ENCODE measurements around the gene PDPK1.
"Not testable (repeated sequence)": the region's sequence is repeated elsewhere in the genome, so short reads cannot be mapped to it uniquely, and the experiment has no call there.

Gene PDPK1

DNA sequence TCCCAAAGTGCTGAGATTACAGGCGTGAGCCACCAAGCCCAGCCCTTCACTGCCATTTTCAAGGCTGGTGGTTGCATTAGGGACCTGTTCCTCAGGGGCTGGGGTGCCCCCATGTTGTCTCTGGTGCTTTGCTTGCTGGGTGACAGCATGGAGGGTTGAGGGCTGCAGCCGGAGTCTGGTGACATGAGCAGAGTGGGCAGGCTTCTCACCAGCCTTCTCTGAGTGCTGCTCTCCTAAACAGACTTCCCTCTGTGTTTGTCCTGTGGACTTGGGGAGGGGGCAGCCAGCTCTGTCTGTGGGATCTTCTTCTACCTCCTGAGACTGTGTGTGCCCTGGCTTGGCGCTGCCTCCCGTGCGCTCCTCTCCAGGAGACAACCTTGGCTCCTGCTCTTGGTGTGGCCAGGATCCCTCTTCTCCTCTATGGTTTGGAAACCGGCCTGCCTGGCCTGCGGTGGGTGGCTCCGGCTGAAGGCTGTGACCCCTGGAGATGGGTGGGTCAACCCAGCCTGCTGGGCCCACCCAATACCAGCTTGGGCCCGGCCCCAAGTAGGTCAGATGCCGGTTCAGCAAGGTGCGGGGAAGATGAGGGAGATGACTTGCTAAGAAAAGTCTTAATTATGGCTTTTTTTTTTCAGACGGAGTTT lies 72.1 kb downstream of the PDPK1 start:
- DNase-seq: no peak

DNA sequence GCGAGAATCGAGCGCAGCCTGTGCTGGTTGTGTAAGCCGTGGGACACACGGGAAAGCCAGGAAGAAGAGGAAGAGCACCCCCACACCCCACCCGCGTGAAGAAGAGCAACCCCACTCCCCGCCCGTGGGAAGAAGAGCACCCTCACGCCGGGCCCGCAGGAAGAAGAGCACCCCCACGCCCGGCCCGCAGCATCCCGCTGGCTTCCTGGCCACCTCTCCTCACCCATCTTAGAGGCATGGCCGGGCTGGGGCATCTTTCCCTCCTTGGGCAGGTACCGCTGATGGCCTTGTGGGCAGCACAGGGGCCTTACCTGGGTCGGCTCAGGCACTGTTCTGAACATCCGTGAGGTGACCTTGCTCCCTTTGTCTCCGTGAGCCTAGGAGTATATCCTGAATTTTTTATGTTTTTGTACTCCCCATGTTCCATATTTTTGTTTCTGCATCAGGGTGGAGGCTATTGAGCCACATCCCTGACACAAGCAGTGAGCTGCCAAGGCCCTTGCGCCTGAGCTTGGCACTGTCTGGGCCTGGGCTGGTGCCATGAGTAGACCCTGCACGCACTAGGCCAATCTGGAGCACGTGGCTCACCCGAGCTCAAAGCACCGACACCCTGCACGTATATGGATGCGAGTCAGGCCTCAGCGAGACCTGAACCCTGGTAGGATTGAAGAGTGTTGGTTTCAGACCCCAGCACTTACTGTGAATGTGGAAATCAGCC lies 73.1 kb downstream of the PDPK1 start:
- DNase-seq: no peak

GRCh38 chr16:2611499-2611862 lies 73.7 kb downstream of the PDPK1 start:
- DNase-seq: no peak

- DNase-seq: not testable (repeated sequence)
Measured at GRCh38 chr16:2611877-2612276, 74.1 kb downstream of the PDPK1 start.

DNA sequence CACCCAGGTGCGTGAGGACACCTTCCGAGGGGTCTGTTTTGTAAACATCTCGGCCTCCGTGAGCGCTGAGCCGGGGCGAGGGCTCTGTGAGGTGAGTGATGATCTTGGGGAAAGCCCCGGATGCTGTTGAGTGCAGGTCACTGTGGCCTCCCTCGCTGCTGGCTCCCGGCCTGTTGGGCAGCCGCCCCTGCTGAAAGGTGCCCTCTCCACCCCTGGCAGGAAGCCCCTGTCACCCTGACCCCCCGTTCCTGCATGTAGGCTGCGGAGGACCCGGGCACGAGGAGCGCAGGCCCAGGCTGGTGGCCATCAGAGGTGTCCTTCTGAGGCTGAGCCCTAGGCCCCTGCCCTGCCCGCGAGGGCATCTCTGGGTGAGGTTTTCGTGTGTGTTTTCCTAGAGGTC lies 75.4 kb downstream of the PDPK1 start:
- not testable (repeated sequence) for DNase-seq

GRCh38 chr16:2614761-2615191 lies 77.0 kb downstream of the PDPK1 start:
- DNase-seq: no peak

- not testable (repeated sequence) for DNase-seq
Measured at GRCh38 chr16:2618964-2619363, 81.1 kb downstream of the PDPK1 start.

- not testable (repeated sequence) for DNase-seq
Measured at GRCh38 chr16:2619628-2620027, 81.8 kb downstream of the PDPK1 start.

GRCh38 chr16:2620870-2621269 lies 83.0 kb downstream of the PDPK1 start:
- not testable (repeated sequence) for DNase-seq

GRCh38 chr16:2621395-2621794 lies 83.6 kb downstream of the PDPK1 start:
- not testable (repeated sequence) for DNase-seq

- not testable (repeated sequence) for DNase-seq
Measured at GRCh38 chr16:2627075-2627474, 89.3 kb downstream of the PDPK1 start.

GRCh38 chr16:2631203-2631602 lies 93.4 kb downstream of the PDPK1 start:
- not testable (repeated sequence) for DNase-seq

DNA sequence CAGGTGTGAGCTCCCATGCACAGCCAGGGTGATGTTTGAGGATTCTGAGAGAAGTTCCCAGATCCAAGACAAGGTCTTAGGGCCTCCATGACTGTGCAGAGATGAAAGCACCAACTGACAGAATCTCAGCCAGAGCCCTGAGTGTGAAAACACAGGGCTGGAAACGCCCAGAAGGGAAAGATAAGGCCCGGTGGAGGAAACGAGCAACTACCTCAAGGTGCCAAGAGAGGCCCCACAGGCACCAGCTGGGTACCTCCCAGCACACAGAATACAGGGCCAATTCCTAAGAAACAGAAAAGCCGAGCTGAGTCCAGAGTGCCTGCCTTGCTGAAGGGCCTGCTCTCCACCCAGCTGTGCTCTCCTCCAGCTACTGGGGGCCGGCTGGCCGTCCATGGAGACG lies 94.5 kb downstream of the PDPK1 start:
- not testable (repeated sequence) for DNase-seq

- DNase-seq: not testable (repeated sequence)
Measured at GRCh38 chr16:2639071-2639721, 101.4 kb downstream of the PDPK1 start.

DNA sequence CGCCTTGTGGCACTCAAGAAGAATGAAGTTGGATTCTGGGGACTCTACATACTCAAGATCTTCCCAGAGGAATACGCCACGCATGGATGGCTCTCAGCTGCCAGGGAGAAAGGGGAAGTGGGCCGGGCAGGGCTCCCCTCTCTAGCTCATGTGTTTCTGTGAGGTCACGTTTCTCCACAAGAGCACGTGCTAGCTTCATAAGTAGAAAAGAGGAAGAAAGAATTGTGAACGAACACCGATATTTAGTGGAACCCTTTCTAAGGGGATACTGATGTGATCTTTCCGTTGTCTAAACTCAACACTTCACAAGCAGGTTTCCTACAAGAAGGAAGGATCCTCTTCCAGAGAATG lies 101.9 kb downstream of the PDPK1 start:
- not testable (repeated sequence) for DNase-seq

DNA sequence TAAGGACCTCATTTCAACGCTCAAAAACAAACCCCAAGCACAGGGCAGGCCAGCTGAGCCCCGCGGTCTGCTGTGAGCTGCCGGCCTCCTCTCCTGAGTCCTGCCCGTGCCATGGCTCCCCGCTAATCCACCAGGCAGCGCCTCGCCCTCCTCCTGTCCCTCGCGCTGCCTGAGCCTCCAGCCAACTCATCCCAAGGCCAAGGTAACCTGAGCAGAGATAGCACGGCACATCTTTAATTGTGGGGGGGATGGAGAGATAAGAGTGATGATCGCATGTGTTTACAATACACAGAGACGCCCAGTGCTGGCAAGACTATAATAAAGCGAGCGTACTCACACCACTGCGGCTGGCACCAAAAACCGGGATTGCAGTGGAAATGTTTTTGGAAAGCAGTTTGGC lies 104.7 kb downstream of the PDPK1 start:
- not testable (repeated sequence) for DNase-seq

- DNase-seq: not testable (repeated sequence)
Measured at GRCh38 chr16:2644754-2645453, 107.1 kb downstream of the PDPK1 start.

DNA sequence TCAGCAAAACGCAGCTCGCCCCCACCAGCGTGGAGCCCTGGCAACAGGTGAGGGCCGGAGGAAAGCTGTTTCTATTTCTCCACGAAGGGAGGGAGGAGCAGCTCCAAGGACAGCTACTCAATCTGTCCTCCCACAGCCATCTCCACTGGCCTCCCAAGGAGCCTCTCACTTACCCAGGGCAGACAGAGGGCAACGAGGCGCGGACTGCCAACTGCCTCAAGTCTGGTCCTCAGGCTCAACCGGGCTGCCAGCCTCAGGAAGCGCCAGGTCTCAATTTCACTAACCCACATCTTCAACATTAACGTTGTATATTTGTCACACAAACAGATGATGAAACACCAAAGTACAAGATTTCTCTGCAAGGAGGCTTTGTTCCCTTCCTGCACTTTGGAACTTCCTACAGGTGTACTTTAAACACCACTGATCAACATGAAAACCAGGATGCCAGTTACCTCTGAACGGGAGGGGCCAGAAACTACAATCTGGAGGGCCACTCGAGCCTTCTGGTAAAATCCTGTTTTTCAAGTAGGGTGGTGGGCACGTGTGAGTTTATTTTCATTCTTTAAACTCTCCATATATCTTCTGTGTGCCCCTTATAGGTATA lies 113.5 kb downstream of the PDPK1 start:
- not testable (repeated sequence) for DNase-seq
